Stimulated activated CD4-positive, alpha-beta T cell treated with anti-CD3 and anti-CD28 coated beads, Interleukin-15, amount 100 ng/mL, for 24 hours (primary cell): ENCODE measurements around the gene PURA.

ENCODE experiments used
- DNase-seq: peaks from one replicate; pipeline ENCODE4 v3.0.0-alpha.2; 2020

The PURA gene

GRCh38 chr5:140110646-140110957 is 3.3 kb upstream of the PURA start:
- DNase-seq, result no peak

- no peak for DNase-seq
These were observed 2.7 kb upstream of the PURA start for GRCh38 chr5:140111011-140111858.

- DNase-seq, result no peak
These were observed 1.9 kb upstream of the PURA start for GRCh38 chr5:140111859-140112551.

GRCh38 chr5:140112685-140113179 is 1.2 kb upstream of the PURA start:
- no peak for DNase-seq

- peak; percentile 38 for DNase-seq
These were observed 670 bp upstream of the PURA start for GRCh38 chr5:140113180-140113698.

GRCh38 chr5:140114341-140115185 is 654 bp downstream of the PURA start:
- DNase-seq, result peak; percentile 60

- no peak for DNase-seq
These were observed 1.2 kb downstream of the PURA start for GRCh38 chr5:140115186-140115500.

GRCh38 chr5:140116716-140117115 is 2.8 kb downstream of the PURA start:
- no peak for DNase-seq

- DNase-seq, result no peak
These were observed 3.6 kb downstream of the PURA start for GRCh38 chr5:140117523-140117922.

- no peak for DNase-seq
These were observed 4.5 kb downstream of the PURA start for GRCh38 chr5:140118302-140118936.

GRCh38 chr5:140125637-140126036 is 11.7 kb downstream of the PURA start, which contains the start of gene IGIP:
Gene IGIP, plus strand, starts transcription at chr5:140125937. Its CDS starts 2,540 bp downstream, at chr5:140128477.
- DNase-seq, result no peak

GRCh38 chr5:140126315-140127012 is 12.6 kb downstream of the PURA start:
- DNase-seq, result no peak

GRCh38 chr5:140128376-140128775 is 14.5 kb downstream of the PURA start:
- no peak for DNase-seq

GRCh38 chr5:140130949-140131733 is 17.2 kb downstream of the PURA start:
- DNase-seq, result no peak

- peak; percentile 43 for DNase-seq
These were observed 18.1 kb downstream of the PURA start for GRCh38 chr5:140131967-140132409.

- no peak for DNase-seq
These were observed 19.7 kb downstream of the PURA start for GRCh38 chr5:140133514-140134167.

- no peak for DNase-seq
These were observed 20.5 kb downstream of the PURA start for GRCh38 chr5:140134277-140134935.

- DNase-seq, result no peak
These were observed 21.2 kb downstream of the PURA start for GRCh38 chr5:140135127-140135526.

GRCh38 chr5:140136624-140137023 is 22.7 kb downstream of the PURA start:
- no peak for DNase-seq

GRCh38 chr5:140140435-140140834 is 26.5 kb downstream of the PURA start:
- DNase-seq, result no peak
